Cardiac septum (tissue), 1 donor: ENCODE data around the gene NARF. TPM values are rescaled to one million over a fixed set of nuclear protein-coding genes. Genes with fewer than 3 reads are reported as not detected.
"Not testable (repeated sequence)": the region's sequence is repeated elsewhere in the genome, so short reads cannot be mapped to it uniquely, and the experiment has no call there.

ENCODE experiments used
- DNase-seq: peaks from one replicate; pipeline ENCODE4 v3.0.0-alpha.2; 2020; ENCODE audit warnings: low spot score
- intact Hi-C: fragments of 100-400 bp; cut with DNase I; formaldehyde crosslinking; loops from one replicate; pipeline ENCODE4 v1.14.0; 2022
- long read RNA-seq: library from polyadenylated mRNA; unstranded; transcript quantifications from one replicate; pipeline ENCODE4 v2.0.0, GENCODE V29; 2021
- total RNA-seq: library from RNA; stranded (reverse); fragmentation: NEBNext Ultra II Directional; extraction: Animal tissue kit (Norgen Biotek cat#: 25700); gene quantifications from one replicate; pipeline ENCODE4 v1.2.1, GENCODE V29; 2021
- donor health status: DM: no; HTN: no; CAD: no.

The NARF gene
- 49.8 TPM for total RNA-seq
- long read RNA-seq, transcript NARF-204 (11 exons, 1,766 nt), result minor isoform, 9 of 87 reads
- long read RNA-seq, transcript NARF-209 (10 exons, 2,598 nt), result minor isoform, 5 of 87 reads
- long read RNA-seq, transcript NARF-201 (11 exons, 3,949 nt), result major isoform, 48 of 87 reads
- long read RNA-seq, partial matches to known transcripts, result 4 of 87 reads
- long read RNA-seq, other reads (novel, unspliced or antisense), result 20 of 87 reads

GRCh38 chr17:82458179-82458884, at the start of gene NARF:
Gene NARF (plus strand): TSS chr17:82458741. CDS start chr17:82458804, 63 bp downstream.
- intact Hi-C loops, result no loop called here
- peak; percentile 99 for DNase-seq

- intact Hi-C loops, result no loop called here
- DNase-seq, result no peak
Measured at GRCh38 chr17:82408938-82409318, 49.6 kb upstream of the NARF start.

DNA sequence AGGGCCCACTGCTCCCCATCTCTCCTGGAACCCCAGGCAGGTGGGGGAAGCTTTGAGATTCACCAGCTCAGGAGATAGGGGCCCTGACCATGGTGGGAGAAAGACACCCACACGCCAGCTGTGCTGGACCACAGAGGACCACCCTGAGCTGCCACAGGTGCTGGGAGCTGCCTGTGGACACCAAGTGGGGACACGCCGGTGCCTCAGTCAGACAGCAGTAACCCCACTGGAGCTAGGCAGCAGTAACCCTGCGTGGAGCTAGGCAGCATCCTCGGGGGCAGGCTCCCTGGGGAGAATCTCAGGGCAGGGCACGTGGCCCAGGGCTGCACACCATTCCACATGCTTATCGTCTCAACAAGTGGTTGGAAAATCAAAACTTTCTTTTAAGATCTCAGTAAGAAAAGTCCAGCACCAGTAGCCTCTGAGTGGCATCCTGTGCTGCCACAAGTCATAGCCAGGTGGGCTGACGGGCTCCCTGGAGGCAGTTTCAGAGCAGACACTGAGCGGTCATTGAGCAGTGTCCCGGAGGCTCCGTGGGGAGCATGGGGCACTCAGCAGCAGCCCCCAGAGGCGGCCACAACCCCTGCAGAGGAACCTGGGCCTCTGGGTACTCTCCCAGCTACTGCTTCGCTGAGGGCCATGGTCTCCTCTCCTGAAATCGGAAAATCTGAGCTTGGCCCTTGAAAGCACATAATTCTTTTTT, 48.4 kb upstream of the NARF start:
- no peak for DNase-seq
- intact Hi-C loops, result no loop called here

GRCh38 chr17:82411396-82412053, 47.0 kb upstream of the NARF start:
- DNase-seq, result no peak
- intact Hi-C loops, result no loop called here

- intact Hi-C loops, DNase-seq: not testable (repeated sequence)
Measured at GRCh38 chr17:82412081-82412480, 46.5 kb upstream of the NARF start.

DNA sequence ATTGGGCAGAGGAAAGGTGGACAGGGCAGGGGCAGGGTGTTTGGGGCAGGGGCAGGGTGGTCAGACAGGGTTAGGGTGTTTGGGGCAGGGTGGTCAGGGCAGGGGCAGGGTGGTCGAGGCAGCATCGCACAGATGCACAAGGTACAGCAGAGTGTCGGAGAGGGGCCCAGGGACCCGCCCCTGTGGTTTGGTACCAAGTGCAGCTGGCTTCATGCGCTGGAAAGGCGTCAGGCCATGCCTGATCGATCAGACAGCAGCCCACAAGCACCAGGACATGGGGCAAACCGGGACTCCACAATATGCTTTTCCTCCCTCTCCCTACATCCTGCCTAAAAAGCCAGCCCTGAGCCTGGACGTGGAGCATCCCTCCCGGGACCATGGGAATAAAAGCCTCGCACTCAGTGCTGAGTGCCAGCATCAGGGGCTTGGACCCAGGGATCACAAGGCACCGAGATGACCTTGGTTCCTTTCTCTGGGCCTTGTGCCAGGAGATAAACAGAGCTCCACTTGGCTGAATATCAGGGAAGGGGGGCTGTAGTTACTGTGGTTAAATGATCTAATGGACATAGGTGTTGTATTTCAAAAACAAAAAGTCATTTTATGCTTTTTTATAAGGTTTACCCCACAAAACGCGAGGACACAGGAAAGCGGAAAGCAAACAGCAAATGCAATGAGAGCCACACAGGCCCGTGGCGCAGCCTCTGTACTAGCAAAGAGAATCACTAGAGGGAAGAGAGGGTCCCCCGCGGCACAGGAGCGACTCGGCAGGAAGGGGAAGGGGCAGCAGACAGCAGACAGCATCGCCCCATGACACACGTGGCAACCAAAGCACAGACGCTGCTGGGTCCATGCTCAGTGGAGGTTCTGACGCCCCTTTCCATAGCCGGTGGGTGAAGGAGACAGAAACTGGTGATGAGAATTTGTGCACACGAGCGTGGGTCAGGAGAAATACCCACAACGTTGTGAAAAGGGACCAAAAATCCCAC, 45.7 kb upstream of the NARF start:
- intact Hi-C loops, result no loop called here
- DNase-seq, result no peak

DNA sequence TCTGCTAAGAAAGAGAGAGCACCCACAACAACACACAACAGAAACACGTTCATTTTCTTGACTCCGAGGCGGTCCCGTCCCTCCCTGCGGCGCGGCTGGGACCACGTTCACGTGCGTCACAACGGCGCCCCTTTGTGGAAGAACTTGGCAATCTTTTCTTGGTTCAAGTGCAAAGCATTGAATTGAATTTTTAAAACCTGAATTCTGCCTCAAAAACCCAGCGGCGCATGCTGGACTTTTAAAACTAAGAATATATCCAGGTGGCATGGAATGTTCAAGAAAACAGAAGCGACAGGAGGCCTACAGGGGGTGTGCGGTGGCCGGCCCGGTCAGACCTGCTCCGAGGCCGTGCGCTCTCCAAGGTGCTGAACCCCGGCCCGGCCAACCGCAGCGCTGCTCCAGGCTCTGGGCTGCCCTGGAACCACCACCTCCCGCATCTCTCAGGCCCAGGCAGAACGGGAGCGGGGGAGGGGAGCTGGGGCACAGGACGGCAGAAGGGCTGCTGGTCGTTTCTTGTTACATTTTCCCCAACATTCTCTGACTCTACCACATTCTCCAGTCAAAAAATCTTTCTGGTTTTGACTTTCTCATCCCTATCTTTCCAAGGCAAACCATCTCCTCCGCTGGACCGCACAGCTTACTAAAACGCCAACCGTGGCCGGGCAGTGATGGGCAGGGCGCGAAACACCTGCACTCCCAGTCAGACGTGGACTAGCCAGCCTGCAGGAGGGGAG, 43.8 kb upstream of the NARF start:
- intact Hi-C loops, result loop anchor here (1.0 kb wide), 1 partner anchor 63 kb away; no protein-coding TSS in a partner anchor
- DNase-seq, result peak; percentile 85

DNA sequence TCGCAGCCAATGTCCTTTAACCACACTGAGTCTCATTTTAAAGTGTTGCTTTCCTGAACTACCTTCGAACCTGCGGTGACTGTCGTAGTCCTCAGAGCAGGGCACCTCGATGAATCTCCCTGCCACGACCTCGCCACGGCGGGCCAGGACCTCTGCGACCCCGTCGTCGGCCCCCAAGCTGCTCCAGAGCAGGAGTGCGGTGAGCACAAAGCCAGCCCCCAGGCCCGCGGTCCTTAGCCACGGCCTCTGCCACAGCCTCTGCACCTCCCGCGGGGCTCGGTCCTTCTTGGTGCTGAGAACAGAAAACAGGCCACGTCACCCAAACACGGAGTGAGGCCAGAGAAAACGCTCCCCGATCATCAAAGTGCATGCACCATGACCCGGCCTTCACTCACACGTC, 43.2 kb upstream of the NARF start:
- intact Hi-C loops, result no loop called here
- DNase-seq, result no peak

GRCh38 chr17:82415786-82416185, 42.8 kb upstream of the NARF start:
- DNase-seq, result no peak
- intact Hi-C loops, result no loop called here

GRCh38 chr17:82416264-82416663, 42.3 kb upstream of the NARF start:
- DNase-seq, result no peak
- intact Hi-C loops, result no loop called here

GRCh38 chr17:82416771-82417170, 41.8 kb upstream of the NARF start:
- DNase-seq, result no peak
- intact Hi-C loops, result no loop called here

GRCh38 chr17:82418001-82418986, 40.2 kb upstream of the NARF start, which contains the start of the genes HEXD and OGFOD3:
Gene HEXD (plus strand): TSS chr17:82418347. CDS start chr17:82419800, 1,453 bp downstream.
Gene OGFOD3 (minus strand): TSS chr17:82418586. CDS start chr17:82418485, 101 bp downstream.
- intact Hi-C loops, result no loop called here

GRCh38 chr17:82419540-82419939, 39.0 kb upstream of the NARF start:
- intact Hi-C loops, result no loop called here
- DNase-seq, result no peak

More at GRCh38 chr17:82418001-82418986, 40.2 kb upstream of the NARF start, which contains the start of the genes HEXD and OGFOD3:
- peak; percentile 90 for DNase-seq

GRCh38 chr17:82424001-82424862, 34.3 kb upstream of the NARF start:
- DNase-seq, result no peak
- intact Hi-C loops, result no loop called here

- intact Hi-C loops, result no loop called here
Measured at GRCh38 chr17:82424863-82425159, 33.7 kb upstream of the NARF start.

DNA sequence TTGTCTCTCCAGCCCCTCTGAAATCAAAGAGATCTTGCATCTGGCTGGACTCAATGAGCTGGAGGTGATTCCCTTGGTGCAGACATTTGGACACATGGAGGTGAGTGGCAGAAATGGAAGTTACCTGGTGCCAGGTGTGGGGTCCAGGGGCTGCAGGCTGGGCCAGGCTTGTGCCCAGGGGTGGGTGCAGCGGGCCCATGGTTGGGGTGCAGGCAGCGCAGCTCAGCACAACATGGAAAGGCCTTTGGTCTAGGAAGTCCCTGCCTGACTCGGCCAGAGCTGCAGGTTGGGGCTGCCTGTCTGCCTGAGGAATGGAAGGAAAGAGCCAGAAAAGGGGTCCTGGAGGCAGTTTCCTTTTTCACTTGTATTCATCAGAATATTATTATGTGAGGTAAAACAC, 30.0 kb upstream of the NARF start:
- intact Hi-C loops, result no loop called here
- no peak for DNase-seq

More at GRCh38 chr17:82424863-82425159, 33.7 kb upstream of the NARF start:
- no peak for DNase-seq
